ENCODE results near the gene MKLN1.

MKLN1 gene

DNA sequence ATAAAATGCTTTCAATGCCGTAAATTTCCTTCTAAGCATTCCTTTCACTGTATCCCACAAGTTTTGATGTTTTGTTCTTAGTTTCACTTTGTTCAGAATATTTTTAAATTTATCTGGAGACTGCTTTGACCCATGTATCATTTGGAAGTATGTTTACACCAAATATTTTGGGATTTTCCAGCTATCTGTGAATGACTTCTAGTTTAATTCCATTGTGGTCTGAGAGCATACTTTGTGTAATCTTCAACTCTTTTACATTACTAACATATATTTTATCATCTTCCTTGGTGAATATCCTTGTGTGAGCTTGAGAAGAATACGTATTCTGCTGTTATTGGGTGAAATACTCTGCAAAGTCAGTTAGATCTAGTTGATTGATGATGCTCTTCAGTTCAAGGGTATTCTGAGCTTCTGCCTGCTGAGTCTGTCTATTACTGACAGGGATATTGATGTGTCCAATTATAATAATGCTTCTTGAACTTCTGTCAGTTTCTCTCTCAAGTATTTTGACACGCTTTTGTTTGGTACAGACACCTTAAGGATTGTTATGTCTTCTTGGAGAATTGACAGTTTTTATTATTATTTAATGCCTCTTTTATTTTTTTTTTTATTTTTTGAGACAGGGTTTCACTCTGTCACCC, 31.6 kb downstream of the MKLN1 start:
- TF ChIP-seq POLR2A (IDR thresholded peaks at IDR 0.05; ENCODE audit: low read depth, low read length): no peak
- no peak for TF ChIP-seq TAF1 (IDR thresholded peaks at IDR 0.05; ENCODE audit: borderline replicate concordance, low read depth, low read length)
- no peak for TF ChIP-seq POLR2AphosphoS5 (IDR thresholded peaks at IDR 0.05; ENCODE audit: low read depth, low read length)
- FAIRE-seq (no peak), DNase-seq (ENCODE audit: insufficient read length) (no peak)

DNA sequence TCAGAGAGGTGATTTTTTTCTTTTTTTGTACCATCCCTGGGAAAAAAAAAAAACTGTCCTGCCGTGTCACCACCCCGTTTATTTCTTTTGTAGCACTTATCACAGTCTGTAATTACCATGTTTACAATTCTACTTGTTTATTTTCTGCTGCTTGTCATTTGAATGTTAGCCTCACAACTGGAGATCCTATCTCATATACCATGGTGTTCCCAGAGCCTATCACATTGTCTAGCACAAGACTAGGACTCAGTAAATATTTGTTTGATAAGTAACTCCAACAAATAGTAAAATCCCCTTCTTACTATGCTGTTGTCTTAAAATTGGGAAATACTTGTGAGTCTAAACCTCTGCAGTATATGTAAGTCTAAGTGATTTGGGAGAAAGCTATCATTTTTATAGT, 36.0 kb downstream of the MKLN1 start:
- DNase-seq (ENCODE audit: insufficient read length): no peak
- FAIRE-seq: no peak
- no peak for TF ChIP-seq POLR2A (IDR thresholded peaks at IDR 0.05; ENCODE audit: low read depth, low read length)
- TF ChIP-seq TAF1 (IDR thresholded peaks at IDR 0.05; ENCODE audit: borderline replicate concordance, low read depth, low read length): no peak
- no peak for TF ChIP-seq POLR2AphosphoS5 (IDR thresholded peaks at IDR 0.05; ENCODE audit: low read depth, low read length)

DNA sequence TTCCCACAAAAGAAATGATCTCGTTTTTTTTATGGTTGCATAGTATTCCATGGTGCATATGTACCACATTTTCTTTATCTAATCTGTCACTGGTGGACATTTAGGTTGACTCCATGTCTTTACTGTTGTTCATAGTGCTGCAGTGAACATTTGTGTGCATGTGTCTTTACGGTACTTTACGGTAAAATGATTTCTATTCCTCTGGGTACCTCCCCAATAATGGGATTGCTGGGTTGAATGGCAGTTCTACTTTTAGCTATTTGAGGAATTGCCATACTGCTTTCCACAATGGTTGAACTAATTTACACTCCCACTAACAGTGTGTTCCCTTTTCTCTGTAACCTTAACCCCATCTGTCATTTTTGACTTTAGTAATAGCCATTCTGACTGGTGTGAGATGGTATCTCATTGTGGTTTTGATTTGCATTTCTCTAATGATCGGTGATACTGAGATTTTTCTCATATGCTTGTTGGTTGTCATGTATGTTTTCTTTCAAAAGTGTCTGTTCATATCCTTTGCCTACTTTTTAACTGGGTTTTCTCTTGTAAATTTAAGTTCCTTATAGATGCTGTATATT, 37.2 kb downstream of the MKLN1 start:
- no peak for TF ChIP-seq POLR2A (IDR thresholded peaks at IDR 0.05; ENCODE audit: low read depth, low read length)
- TF ChIP-seq TAF1 (IDR thresholded peaks at IDR 0.05; ENCODE audit: borderline replicate concordance, low read depth, low read length): no peak
- no peak for TF ChIP-seq POLR2AphosphoS5 (IDR thresholded peaks at IDR 0.05; ENCODE audit: low read depth, low read length)
- FAIRE-seq (peak; percentile 80), DNase-seq (ENCODE audit: insufficient read length) (no peak)

DNA sequence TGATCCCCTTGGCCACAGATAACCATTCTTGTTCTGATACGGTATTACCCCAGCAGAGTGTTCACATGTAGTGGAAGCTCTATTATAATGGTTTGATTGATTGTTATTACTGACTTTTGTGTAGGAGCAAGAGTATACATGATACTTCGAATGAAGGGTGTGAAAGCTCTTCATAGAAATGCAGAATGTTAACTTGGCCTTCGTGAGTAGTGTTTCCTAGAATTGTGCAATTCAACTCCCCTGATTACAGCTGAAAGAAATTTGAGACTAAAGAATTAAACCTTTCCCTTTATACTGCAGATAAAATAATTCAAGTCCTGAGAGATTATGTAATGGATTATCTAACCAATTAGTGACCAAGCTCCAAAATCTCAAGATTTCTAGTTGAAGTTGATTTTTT, 38.2 kb downstream of the MKLN1 start:
- no peak for DNase-seq (ENCODE audit: insufficient read length)
- FAIRE-seq: no peak
- TF ChIP-seq POLR2AphosphoS5 (IDR thresholded peaks at IDR 0.05; ENCODE audit: low read depth, low read length) (no peak), TAF1 (IDR thresholded peaks at IDR 0.05; ENCODE audit: borderline replicate concordance, low read depth, low read length) (no peak), POLR2A (IDR thresholded peaks at IDR 0.05; ENCODE audit: low read depth, low read length) (no peak)

- DNase-seq (ENCODE audit: insufficient read length): no peak
- TF ChIP-seq POLR2A (IDR thresholded peaks at IDR 0.05; ENCODE audit: low read depth, low read length) (no peak), TAF1 (IDR thresholded peaks at IDR 0.05; ENCODE audit: borderline replicate concordance, low read depth, low read length) (no peak)
- FAIRE-seq: no peak
Observed at GRCh38 chr7:131369354-131369753, 41.7 kb downstream of the MKLN1 start.

- DNase-seq (ENCODE audit: insufficient read length) (no peak), FAIRE-seq (peak; percentile 83)
- no peak for TF ChIP-seq POLR2A (IDR thresholded peaks at IDR 0.05; ENCODE audit: low read depth, low read length)
- no peak for TF ChIP-seq POLR2AphosphoS5 (IDR thresholded peaks at IDR 0.05; ENCODE audit: low read depth, low read length)
- no peak for TF ChIP-seq TAF1 (IDR thresholded peaks at IDR 0.05; ENCODE audit: borderline replicate concordance, low read depth, low read length)
Observed at GRCh38 chr7:131370523-131370968, 42.9 kb downstream of the MKLN1 start.

DNA sequence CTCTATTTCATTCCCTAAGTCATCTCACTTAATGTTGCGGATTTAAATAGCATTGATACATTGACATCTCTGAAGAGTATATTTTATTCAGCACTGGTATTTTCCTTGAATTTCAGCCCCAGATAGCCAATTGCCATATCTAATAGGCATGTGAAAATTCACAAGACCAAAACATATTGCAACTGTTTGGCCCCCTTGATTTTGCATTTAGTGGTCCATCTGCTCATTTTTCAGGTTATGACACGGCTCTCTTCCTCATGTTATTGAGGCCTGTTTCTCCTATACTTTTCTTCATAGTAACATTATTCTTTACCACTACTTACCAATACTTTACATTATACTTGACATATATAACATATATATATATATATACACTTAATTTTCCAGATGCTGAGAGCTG, 43.7 kb downstream of the MKLN1 start:
- DNase-seq (ENCODE audit: insufficient read length) (no peak), FAIRE-seq (no peak)
- TF ChIP-seq TAF1 (IDR thresholded peaks at IDR 0.05; ENCODE audit: borderline replicate concordance, low read depth, low read length) (no peak), POLR2AphosphoS5 (IDR thresholded peaks at IDR 0.05; ENCODE audit: low read depth, low read length) (no peak), POLR2A (IDR thresholded peaks at IDR 0.05; ENCODE audit: low read depth, low read length) (no peak)

GRCh38 chr7:131372554-131372953, 44.9 kb downstream of the MKLN1 start:
- TF ChIP-seq POLR2A (IDR thresholded peaks at IDR 0.05; ENCODE audit: low read depth, low read length): no peak
- TF ChIP-seq POLR2AphosphoS5 (IDR thresholded peaks at IDR 0.05; ENCODE audit: low read depth, low read length): no peak
- TF ChIP-seq TAF1 (IDR thresholded peaks at IDR 0.05; ENCODE audit: borderline replicate concordance, low read depth, low read length): no peak
- DNase-seq (ENCODE audit: insufficient read length): no peak
- peak; percentile 24 for FAIRE-seq

DNA sequence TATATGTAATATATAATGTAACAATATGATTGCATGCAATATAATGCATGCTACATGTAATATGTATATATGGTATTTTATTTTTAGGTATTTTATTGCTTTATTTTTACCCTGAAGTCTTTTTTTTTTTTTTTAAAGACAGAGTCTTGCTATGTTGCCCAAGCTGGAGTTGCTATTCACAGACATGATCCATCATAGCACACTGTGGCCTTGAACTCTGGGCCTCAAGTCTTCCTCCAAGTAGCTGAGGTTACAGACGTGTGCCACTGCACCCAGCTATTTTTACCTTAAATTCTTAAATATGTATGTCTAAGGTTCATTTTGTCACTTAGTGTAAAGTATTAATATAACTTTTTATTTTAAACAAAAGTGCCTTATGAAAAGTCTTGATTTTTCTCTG, 47.1 kb downstream of the MKLN1 start:
- DNase-seq (ENCODE audit: insufficient read length): no peak
- no peak for FAIRE-seq
- TF ChIP-seq TAF1 (IDR thresholded peaks at IDR 0.05; ENCODE audit: borderline replicate concordance, low read depth, low read length): no peak
- TF ChIP-seq POLR2AphosphoS5 (IDR thresholded peaks at IDR 0.05; ENCODE audit: low read depth, low read length): no peak
- TF ChIP-seq POLR2A (IDR thresholded peaks at IDR 0.05; ENCODE audit: low read depth, low read length): no peak

- FAIRE-seq (no peak), DNase-seq (ENCODE audit: insufficient read length) (no peak)
- TF ChIP-seq POLR2A (IDR thresholded peaks at IDR 0.05; ENCODE audit: low read depth, low read length) (no peak), TAF1 (IDR thresholded peaks at IDR 0.05; ENCODE audit: borderline replicate concordance, low read depth, low read length) (no peak), POLR2AphosphoS5 (IDR thresholded peaks at IDR 0.05; ENCODE audit: low read depth, low read length) (no peak)
Observed at GRCh38 chr7:131381069-131381838, 53.6 kb downstream of the MKLN1 start.

DNA sequence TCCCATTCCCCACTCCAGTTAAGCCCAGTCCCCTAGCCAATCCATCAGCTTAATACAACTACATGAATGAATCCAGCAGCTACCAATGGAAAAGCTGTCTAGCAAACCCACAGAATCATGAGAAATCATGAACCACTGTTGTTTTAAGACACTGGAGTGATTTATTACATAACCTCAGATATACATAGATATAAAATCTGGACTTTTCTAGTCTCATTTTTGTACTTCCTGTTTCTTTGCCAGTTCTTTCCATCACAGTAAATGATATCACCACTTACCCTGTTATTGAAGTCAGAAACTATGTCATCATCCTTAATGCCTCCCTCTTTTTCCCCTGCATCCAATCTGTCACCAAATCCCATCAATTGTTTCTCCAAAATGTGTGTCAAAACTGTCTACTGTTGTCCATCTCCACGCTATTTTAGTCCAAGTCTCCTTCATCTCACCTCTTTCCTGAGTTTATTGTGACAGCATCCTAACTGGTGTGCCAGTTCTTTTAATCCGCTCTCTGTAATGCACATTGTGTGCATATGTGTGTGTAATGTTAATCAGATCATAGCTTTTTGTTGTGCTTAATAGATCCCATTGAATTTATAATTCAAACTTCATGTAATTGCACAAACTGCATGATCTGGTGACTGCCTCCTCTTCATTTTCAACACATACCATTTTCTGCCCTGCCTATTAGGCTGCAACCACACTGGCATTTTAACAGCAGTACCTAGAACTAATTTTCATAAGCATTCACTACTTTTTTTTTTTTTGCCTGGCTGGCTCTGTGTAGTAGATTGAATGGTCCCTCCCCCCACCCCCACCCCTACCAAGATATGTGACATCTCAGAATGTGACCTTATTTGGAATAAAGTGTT, 56.0 kb downstream of the MKLN1 start:
- DNase-seq (ENCODE audit: insufficient read length) (no peak), FAIRE-seq (no peak)
- TF ChIP-seq TAF1 (IDR thresholded peaks at IDR 0.05; ENCODE audit: borderline replicate concordance, low read depth, low read length) (no peak), POLR2AphosphoS5 (IDR thresholded peaks at IDR 0.05; ENCODE audit: low read depth, low read length) (no peak), POLR2A (IDR thresholded peaks at IDR 0.05; ENCODE audit: low read depth, low read length) (no peak)

Data from GM12892 (cell line).